Measurements from ENCODE around the gene BHLHE41. TPM values are rescaled to one million over a fixed set of nuclear protein-coding genes. Genes with fewer than 3 reads are reported as not detected.

BHLHE41 gene
- total RNA-seq, 1 donor from 2014 or later, result 34.5 TPM

DNA sequence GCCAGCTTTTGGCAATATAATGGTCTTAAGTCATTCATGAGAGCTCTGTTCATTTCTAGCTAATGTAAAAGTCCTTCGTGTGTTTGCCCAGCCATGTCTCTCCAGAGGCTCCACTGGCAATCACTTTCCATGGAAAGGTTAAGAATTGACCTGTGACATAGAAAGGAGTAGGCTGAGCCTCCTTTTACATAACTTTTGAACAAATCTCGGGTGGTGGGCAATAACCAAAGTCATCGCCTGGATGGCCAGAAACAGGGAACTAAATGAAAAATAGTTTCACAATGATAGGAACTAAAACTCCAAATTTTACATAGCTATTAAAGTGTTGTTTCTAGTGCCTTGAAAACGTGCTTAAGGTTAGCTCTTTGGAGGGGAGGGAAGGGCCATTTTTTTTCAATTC, 6.5 kb downstream of the BHLHE41 start:
- peak overlapping the region; percentile 84 for H3K27ac Mint-ChIP-seq

DNA sequence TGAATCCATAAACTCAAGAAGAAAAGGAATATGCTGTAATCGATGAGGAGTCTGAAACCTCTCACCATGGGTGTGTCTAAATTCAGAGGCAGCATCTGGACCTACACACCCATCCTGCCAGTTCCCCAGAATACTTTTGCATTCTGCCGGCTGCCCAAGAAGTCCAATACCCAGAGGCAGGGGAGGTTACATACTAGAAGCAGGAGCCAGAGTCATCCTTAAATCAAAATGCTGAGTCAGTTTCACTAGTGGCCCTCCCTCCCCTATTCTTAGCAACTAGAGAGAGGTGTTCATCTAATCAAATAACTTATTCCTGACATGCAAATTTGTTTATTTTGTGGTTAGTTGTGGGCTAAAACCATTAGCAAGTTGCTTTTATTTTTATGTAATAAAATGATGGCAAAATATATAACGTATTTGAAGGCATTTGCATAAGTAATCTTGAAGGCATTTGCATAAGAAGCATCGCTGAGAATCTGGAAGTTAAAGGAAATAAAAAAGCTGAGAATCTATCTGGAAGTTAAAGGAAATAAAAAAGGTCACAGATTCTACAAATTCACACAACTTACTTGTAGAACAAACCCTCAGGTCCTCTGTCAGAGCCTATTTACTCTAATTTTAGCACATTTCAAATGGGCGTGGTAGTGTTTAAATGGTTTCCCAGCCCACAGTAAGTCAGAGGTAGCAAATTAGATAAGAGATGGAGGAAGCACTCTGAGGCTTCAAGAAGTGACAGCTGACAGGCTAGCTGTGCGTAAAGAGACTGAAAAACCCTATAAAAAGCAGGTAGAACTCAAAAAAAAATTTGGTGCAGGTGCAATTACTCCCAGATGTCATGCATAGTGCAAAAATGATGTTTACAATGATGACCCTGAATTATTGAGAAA, 7.8 kb downstream of the BHLHE41 start:
- TF ChIP-seq, protein P1, sequence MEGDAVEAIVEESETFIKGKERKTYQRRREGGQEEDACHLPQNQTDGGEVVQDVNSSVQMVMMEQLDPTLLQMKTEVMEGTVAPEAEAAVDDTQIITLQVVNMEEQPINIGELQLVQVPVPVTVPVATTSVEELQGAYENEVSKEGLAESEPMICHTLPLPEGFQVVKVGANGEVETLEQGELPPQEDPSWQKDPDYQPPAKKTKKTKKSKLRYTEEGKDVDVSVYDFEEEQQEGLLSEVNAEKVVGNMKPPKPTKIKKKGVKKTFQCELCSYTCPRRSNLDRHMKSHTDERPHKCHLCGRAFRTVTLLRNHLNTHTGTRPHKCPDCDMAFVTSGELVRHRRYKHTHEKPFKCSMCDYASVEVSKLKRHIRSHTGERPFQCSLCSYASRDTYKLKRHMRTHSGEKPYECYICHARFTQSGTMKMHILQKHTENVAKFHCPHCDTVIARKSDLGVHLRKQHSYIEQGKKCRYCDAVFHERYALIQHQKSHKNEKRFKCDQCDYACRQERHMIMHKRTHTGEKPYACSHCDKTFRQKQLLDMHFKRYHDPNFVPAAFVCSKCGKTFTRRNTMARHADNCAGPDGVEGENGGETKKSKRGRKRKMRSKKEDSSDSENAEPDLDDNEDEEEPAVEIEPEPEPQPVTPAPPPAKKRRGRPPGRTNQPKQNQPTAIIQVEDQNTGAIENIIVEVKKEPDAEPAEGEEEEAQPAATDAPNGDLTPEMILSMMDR (IDR thresholded peaks at IDR 0.05), result no peak
- no peaks in the 10 kb centered on the region for H3K9me3 Mint-ChIP-seq
- DNase-seq (no peak), ATAC-seq (ENCODE audit: low read depth) (no peak)
- peak overlapping the region; percentile 84 for H3K27ac Mint-ChIP-seq
- peaks cover 82% of the 10 kb centered on the region for H3K4me1 Mint-ChIP-seq
- peaks cover 3% of the 10 kb centered on the region for H3K36me3 Mint-ChIP-seq (ENCODE audit: low read depth)
- ChIA-PET CTCF (interaction anchor here (1.4 kb wide), 1 partner anchor 160 kb away, joined by 4 read pairs; no protein-coding TSS in a partner anchor), POLR2A (interaction anchor here (1.0 to 9.3 kb wide), 2 partner anchors 17 to 39 kb away, joined by 3 to 189 read pairs; no protein-coding TSS in a partner anchor)
- H3K27me3 Mint-ChIP-seq, result no peaks in the 10 kb centered on the region
- intact Hi-C loops (cut with micrococcal nuclease), result loop anchor here (5.0 kb wide), 2 partner anchors 585 to 865 kb away; partner anchors contain the start of gene KRAS
- peak overlapping the region; percentile 60 for H3K4me3 Mint-ChIP-seq

More for the DNA sequence above, 6.5 kb downstream of the BHLHE41 start:
- ATAC-seq (ENCODE audit: low read depth) (no peak), DNase-seq (no peak)
- Mint-ChIP-seq H3K4me3 (peak overlapping the region; percentile 48), H3K9me3 (no peaks in the 10 kb centered on the region), H3K4me1 (peaks cover 78% of the 10 kb centered on the region), H3K27me3 (no peaks in the 10 kb centered on the region), H3K36me3 (ENCODE audit: low read depth) (peaks cover 8% of the 10 kb centered on the region)
- intact Hi-C loops (cut with micrococcal nuclease), result loop anchor here (2.0 to 5.0 kb wide), 3 partner anchors 76 to 866 kb away; partner anchors contain the start of genes KRAS and SSPN
- POLR2A ChIA-PET, result interaction anchor here (0.7 to 9.3 kb wide), 6 partner anchors 15 to 308 kb away, joined by 3 to 189 read pairs (median 3); no protein-coding TSS in a partner anchor
- TF ChIP-seq, protein P1 (IDR thresholded peaks at IDR 0.05), result no peak
- CTCF ChIA-PET, result interaction anchor here (0.7 to 8.5 kb wide), 15 partner anchors 10 to 584 kb away, joined by 3 to 74 read pairs (median 7); no protein-coding TSS in a partner anchor

DNA sequence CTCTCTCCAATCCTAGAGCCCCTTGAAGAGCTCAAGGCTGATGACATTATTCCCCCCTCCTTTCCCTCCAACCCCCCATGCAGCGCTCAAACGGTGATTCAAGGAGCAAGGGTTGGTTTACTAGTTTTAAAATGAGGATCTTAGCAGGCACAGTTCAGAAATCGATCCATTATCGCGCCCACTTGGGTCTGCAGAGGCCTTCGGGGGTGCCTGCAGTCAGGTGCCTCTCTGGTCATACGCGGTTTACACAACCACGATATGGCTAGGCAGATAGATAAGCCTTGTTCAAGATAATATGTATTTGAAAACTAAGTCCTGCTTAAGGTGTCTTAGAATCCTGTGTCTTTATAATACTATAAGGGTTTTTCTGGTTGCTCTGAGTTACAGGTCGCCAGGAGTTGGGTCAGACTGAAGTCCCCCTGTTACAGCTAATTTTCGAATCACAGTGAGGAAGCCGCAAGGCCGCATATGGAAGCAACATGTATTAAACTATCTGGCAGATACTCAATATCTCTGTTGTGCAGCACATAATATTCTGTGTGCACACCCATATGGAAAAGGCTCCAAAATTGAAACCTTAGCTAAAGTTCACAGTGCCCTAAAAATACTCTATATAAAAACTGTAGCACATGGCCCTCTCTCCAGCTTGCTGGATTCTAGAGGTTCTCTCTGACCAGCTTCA, 10.0 kb downstream of the BHLHE41 start:
- Mint-ChIP-seq H3K27ac (peak overlapping the region; percentile 92), H3K36me3 (ENCODE audit: low read depth) (no peaks in the 10 kb centered on the region), H3K4me1 (peaks cover 66% of the 10 kb centered on the region), H3K9me3 (no peaks in the 10 kb centered on the region), H3K4me3 (peak overlapping the region; percentile 78), H3K27me3 (no peaks in the 10 kb centered on the region)
- ATAC-seq (ENCODE audit: low read depth) (no peak), DNase-seq (no peak)
- CTCF ChIA-PET, result interaction anchor here (0.5 to 2.6 kb wide), 8 partner anchors 9 to 901 kb away, joined by 3 to 12 read pairs (median 4); no protein-coding TSS in a partner anchor
- TF ChIP-seq, protein P1 (IDR thresholded peaks at IDR 0.05), result no peak
- intact Hi-C loops (cut with micrococcal nuclease), result loop anchor here (1.0 to 5.0 kb wide), 12 partner anchors 8 to 1216 kb away; partner anchors contain the start of genes FGFR1OP2, ITPR2, KRAS and TM7SF3
- POLR2A ChIA-PET, result interaction anchor here (0.7 to 3.4 kb wide), 10 partner anchors 9 to 719 kb away, joined by 3 to 46 read pairs (median 5); partner anchors contain the start of genes BHLHE41, ITPR2 and SSPN

DNA sequence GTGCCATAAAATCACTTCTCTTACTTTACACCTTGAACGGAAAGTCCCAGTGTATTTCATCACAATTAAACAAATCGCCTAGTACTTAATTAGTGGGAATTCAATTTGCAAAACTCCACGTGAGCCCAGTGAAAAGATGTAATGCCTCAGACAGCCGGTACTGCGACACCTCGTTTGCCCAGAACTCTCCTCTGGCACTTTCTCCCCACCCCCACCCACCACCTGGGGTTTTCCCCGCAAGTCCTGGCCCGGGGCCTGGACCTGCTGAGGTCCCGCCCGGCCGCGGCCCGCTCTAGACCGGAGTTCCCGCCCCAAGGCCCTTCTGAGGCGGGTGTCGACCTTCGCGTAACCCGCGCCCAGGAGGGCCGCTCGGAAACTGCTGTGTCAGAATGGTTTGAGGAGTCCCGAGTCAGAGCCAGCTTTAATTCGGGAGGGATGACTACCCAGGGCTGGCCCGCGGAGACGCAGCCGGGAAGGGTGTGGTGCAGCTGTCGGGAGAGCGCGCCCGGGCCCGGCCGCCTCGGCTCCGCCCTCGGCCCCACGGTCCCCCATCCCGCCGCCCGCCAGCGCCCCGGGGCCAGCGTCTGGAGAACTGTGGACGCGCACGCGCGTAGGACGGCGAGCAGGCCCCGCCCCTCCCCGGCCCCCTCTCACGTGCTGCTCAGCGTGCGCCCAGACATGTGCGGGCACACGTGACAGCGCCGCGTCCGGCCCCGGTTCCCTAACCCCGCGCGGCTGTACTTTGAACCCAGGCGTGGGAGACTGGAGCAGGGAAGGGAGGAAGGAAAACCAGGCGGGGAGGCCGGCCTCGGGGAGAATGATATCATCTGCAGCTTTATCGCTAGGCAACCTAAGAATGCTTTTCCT, 10.8 kb downstream of the BHLHE41 start:
- H3K9me3 Mint-ChIP-seq, result no peaks in the 10 kb centered on the region
- no peaks in the 10 kb centered on the region for H3K36me3 Mint-ChIP-seq (ENCODE audit: low read depth)
- DNase-seq, result peak; percentile 77
- peaks cover 58% of the 10 kb centered on the region for H3K4me1 Mint-ChIP-seq
- POLR2A ChIA-PET, result interaction anchor here (0.6 to 3.4 kb wide), 12 partner anchors 10 to 719 kb away, joined by 3 to 46 read pairs (median 4); partner anchors contain the start of genes BHLHE41, ITPR2 and SSPN
- peak overlapping the region; percentile 85 for H3K4me3 Mint-ChIP-seq
- H3K27me3 Mint-ChIP-seq, result no peaks in the 10 kb centered on the region
- TF ChIP-seq, protein P1 (IDR thresholded peaks at IDR 0.05), result no peak
- CTCF ChIA-PET, result interaction anchor here (0.6 to 2.6 kb wide), 5 partner anchors 9 to 901 kb away, joined by 3 to 12 read pairs (median 4); no protein-coding TSS in a partner anchor
- peak overlapping the region; percentile 92 for H3K27ac Mint-ChIP-seq
- peak; percentile 80 for ATAC-seq (ENCODE audit: low read depth)
- intact Hi-C loops (cut with micrococcal nuclease), result loop anchor here (1.0 to 5.0 kb wide), 10 partner anchors 9 to 1217 kb away; partner anchors contain the start of genes FGFR1OP2, ITPR2 and TM7SF3
